Measurements from ENCODE around the gene S100A12. TPM values are rescaled to one million over a fixed set of nuclear protein-coding genes. Genes with fewer than 3 reads are reported as not detected.

The S100A12 gene
- total RNA-seq, 1 experiment from 2014 or later = not detected

GRCh38 chr1:153362187-153362775, 13.1 kb downstream of the S100A12 start:
- Histone ChIP-seq H4K91ac (ENCODE audit: insufficient read length, low read depth, low read length) (no peak overlapping the region), H3K79me2 (ENCODE audit: insufficient read depth, low read length) (no peaks in the 10 kb centered on the region), H3K79me1 (ENCODE audit: insufficient read depth, low read depth, low read length, poor library complexity, severe bottlenecking) (no peaks in the 10 kb centered on the region), H2BK12ac (ENCODE audit: insufficient read length, low read depth, low read length) (no peak overlapping the region), H3K4ac (ENCODE audit: low read depth, low read length) (no peak overlapping the region), H4K20me1 (ENCODE audit: control insufficient read depth, insufficient read depth, insufficient read length) (no peaks in the 10 kb centered on the region), H2BK15ac (ENCODE audit: low read depth, low read length) (no peak overlapping the region), H3K23me2 (ENCODE audit: insufficient read length, low read depth, low read length, poor library complexity, severe bottlenecking) (no peaks in the 10 kb centered on the region), H3K14ac (ENCODE audit: insufficient read depth, low read length) (peak overlapping the region; percentile 41; the same call in 1 of the 2 replicates), H3K4me2 (ENCODE audit: insufficient read depth, insufficient read length, low read length) (no peak overlapping the region), H3T11ph (ENCODE audit: low read length) (no peak overlapping the region), H2AFZ (ENCODE audit: low read length) (no peak overlapping the region), H3K56ac (ENCODE audit: insufficient read length, low read depth, low read length) (no peak overlapping the region), H3K4me1 (ENCODE audit: insufficient read depth, low read length) (no peaks in the 10 kb centered on the region), H3K18ac (ENCODE audit: insufficient read length, low read depth, low read length) (no peak overlapping the region), H2BK120ac (ENCODE audit: low read depth, low read length, poor library complexity, severe bottlenecking) (no peak overlapping the region), H3K23ac (ENCODE audit: insufficient read length, low read depth, low read length) (no peak overlapping the region), H3K9me3 (ENCODE audit: control insufficient read depth, low read depth, low read length) (no peaks in the 10 kb centered on the region), H3K27me3 (ENCODE audit: insufficient read depth, low read length) (no peaks in the 10 kb centered on the region), H2BK5ac (ENCODE audit: insufficient read length, low read length) (no peak overlapping the region), H3K27ac (ENCODE audit: insufficient read length, low read depth, low read length) (no peak overlapping the region), H3K9ac (ENCODE audit: extremely low read depth, insufficient read length, low read length) (no peak overlapping the region), H4K8ac (replicated peaks; ENCODE audit: insufficient read length, low read depth, low read length) (no peak overlapping the region), H4K5ac (ENCODE audit: insufficient read length, low read depth, low read length) (no peak overlapping the region), H2AK5ac (ENCODE audit: insufficient read length, low read length) (no peak overlapping the region), H2BK20ac (ENCODE audit: low read depth, low read length, poor library complexity, severe bottlenecking) (no peak overlapping the region)
- TF ChIP-seq CTCF (conservative IDR thresholded peaks at IDR 0.05) = no peak
- no peak for DNase-seq
- Mint-ChIP-seq H3K36me3 (ENCODE audit: insufficient read depth in 1 of 3, low read depth in 3 of 3) (no peaks in the 10 kb centered on the region), H3K9me3 (peaks cover 0 to 6% of the 10 kb centered on the region in 2 experiments; a peak in 1 of 5 replicates), H3K4me3 (no peak overlapping the region), H3K27ac (no peak overlapping the region), H3K4me1 (no peaks in the 10 kb centered on the region), H3K27me3 (ENCODE audit: low read depth) (peaks cover 2% of the 10 kb centered on the region)
- no CpG with 5 or more reads among the region's 3 CpGs for WGBS (ENCODE audit: extremely low coverage, insufficient read length, low lambda C conversion rate)

Data from H9 (cell line).